GM21447 (cell line): ENCODE data around the gene ASXL1.

ENCODE experiments used
- ATAC-seq: cut with Tn5 transposase; IDR thresholded peaks from one replicate; pipeline ENCODE4 v1.9.1; 2021; ENCODE audit not compliant: unreplicated experiment

Gene ASXL1

DNA sequence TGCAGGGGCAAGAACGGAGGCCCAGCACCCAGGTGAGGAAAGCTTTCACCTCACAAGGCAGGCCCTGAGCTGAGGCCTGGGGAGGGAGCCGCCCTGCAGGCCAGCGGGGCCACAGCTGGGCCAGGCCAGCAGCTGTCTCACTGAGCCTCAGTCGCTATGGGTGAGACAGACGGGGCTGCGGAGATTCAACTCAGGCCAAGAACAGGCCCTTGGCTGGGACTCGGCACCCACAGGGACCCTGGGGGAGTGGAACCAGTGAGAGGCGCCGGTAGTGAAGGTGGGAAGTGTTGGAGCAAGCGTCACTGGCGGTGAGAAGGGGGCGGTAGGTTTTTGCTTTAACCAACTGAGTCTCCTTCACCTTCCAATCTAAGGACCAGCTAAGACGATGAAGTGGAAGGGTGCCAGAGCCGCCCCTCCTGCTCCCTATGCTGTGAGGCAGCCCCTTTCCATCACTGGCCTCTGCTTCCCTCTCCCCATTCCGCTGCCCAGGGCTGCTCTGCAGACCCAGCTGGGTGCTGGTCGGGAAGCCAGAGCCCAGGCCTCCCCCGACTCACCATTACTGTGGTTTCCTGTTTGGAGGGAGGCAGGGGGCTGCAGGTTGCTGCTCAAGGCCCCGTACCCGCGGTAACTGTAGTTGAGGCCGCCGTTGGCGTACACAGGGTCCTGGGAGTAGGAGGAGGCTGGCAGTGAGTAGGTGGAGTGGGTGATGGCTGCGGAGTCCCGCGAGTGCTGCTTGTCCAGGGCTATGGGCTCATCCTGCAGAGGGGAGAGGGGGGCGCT is 93.7 kb downstream of the ASXL1 start:
- no peak for ATAC-seq

GRCh38 chr20:32452776-32453466 is 94.8 kb downstream of the ASXL1 start:
- ATAC-seq = no peak

GRCh38 chr20:32453467-32454163 is 95.5 kb downstream of the ASXL1 start:
- ATAC-seq = no peak

- no peak for ATAC-seq
Observed at GRCh38 chr20:32454164-32455145, 96.3 kb downstream of the ASXL1 start.

DNA sequence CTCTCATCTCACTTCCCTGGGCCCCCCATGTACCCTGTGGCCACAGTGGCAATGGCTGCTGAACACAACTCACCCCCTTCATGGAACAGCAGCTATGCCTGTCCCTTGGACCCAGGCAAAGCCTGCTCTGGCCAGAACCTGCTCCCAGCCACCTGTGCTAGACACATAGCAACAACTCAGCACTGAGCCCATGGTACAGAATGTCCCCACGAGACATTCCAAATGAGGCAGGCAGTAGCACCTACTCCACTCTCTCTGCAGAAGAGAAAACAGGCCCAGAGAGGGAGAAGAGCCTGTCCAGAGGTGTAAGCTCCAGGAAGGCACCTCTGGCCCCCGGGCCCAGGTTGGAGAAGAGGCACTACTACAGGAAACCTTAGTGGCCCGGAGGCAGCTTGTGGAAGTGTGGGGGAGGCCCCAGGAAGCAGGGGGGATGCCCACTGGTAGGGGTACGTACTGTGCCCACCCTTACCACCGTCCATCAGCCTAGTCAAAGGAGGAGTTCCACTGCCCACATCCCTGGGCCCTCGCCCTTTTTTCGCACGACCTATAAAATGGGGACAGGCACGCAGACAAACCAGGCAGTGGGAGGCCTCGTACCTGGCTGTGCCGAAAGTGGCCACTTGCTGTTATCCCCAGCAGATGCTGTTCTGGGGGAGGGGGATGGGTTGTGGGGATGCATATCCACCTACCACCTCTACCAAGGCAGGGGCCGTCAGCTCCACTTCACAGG is 97.2 kb downstream of the ASXL1 start:
- ATAC-seq = no peak

- ATAC-seq = no peak
Observed at GRCh38 chr20:32455901-32456701, 98.0 kb downstream of the ASXL1 start.

DNA sequence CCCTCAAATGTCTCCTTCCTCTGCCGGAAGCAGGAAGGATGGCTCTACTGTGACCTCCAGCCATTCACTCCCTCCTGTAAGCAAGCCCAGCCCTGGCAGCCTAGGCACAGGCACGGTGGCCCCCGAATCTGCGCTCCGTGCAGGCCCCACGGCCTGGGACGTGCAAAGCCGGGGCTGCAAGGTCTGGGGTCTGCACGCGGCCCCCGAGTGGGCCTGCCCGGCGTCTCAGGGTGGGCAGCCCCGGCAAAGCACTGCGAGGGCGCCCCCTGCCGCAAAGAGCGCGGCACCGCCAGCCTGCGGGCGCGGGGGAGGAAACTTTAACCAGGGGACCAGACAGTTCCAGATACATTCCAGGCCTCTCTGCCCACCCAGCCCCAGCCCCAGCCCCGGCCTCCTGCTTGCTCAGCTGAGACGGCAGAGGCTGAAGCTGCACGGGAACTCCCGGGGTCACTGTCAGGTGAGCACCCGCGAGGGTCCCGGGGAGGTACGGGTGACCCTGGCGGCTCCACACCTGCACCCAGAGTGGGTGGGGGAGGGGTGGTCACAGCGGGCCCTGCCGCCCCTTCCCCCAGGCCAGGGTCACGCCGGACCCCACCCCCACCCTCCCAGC is 98.8 kb downstream of the ASXL1 start:
- no peak for ATAC-seq

DNA sequence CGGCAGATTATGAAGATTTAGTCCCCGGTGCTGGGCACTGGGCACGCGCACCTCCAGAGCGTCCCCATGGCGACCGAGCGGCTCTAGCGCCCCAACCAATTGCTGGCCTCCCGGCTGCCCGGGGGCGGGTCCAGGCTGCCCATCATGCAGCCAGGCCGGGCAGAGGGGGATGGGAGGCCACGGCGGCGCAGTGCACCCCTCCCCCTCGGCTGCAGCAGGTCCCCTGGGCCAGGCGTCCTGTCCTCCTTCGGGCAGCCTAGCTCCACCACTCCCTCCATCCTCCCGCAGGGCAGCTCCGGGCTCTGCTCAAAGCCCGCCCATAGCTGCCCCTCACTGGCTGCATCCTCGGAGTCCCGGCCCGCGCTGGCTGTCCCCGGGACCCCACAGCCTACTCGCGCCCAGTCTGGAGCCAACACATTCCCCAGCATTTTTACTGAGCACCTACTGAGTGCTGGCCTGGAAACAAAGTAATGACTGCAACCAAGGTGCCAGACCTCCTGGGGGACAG is 99.4 kb downstream of the ASXL1 start:
- ATAC-seq = no peak

DNA sequence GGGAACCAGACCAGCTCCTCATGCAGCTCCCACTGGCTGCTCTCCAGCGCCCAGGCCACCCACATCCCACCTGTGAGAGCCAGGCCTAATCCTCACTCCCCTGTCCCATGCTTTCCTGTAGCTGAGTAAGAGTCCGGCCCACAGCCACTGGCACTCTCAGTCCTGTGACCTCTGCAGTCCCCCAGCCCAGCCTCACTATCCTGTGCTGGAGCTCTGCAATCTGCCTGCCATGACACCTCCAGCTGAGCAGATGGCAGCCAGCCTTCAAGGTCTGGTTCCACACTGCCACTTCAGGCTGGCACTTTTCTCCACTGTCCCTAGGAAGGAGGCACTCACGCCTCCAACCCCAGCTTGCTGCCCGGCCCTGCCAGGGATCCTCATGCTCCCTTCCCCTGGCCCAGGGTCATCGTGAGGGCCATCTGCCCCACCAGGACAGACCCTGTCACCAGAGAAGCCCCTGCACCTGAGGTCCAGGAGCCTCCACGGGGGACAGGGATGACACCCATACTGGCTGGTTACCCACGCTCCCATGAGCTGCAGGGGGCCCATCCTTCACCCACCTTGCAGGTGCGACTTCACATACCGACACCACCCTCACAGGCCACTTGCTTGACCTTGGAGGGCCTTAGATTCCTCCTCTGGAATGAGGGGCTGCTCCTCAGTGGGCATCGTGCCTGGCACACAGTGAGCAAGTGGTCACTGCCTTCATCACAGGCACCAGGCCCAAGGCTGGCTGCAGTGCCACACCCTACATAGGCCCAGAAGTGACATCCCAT is 100.1 kb downstream of the ASXL1 start:
- no peak for ATAC-seq

- ATAC-seq = no peak
Observed at GRCh38 chr20:32458837-32459220, 100.7 kb downstream of the ASXL1 start.

DNA sequence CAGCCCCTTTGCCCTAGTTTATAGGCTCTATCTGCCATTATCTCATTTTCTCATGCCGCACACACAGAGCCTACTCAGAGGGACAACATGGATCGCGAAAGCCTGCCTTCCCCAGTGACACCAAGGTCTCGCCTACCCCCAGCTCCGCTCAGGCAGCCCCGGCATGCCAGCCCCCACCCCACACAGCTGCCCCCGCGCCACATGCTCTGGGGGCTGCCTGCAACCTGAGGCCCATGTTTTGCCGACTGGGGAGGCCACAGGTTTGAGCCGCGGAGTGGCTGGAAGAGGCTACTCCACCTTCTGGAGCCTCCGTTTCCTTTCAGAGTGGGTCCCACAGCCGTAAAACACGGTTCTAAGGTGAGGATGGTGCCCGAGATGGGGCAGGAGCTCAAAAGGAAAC is 102.1 kb downstream of the ASXL1 start:
- ATAC-seq = no peak

GRCh38 chr20:32460683-32461320 is 102.7 kb downstream of the ASXL1 start:
- no peak for ATAC-seq

DNA sequence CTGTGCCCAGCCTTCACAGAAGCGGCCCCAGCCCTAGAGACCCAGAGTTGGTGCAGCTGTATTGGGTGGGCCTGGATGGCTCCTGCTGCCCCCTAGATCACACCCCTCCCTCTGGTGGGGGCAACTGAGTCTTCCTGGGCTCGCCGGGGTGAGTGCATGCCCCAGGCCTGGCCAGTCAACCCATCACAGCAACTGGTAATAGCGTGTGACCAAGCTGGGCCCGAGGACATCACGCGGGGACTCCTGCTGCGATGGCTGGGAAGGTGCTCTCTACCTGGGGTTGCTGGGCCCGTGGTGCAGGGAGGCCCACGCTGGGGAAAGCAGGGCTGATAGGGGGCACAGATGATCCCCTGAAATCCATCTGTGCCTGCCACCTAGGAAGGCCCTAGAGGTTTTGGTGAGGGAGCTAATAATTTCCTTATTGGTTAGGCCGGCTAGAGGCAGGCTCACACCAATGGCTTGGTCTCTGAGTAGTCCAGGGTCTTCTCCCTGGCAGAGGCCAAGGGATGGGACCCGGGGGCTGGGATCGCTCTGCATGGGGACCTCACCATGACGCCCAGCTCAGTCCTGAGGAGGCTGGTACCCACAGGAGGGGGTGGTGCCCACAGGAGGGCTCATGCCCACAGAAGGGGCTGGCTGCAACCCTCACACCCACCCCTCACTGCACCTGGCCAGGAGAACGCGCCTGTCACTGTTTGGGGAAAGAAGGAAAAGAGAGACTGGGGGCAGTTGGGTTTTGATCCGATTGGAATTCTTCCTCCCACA is 103.9 kb downstream of the ASXL1 start:
- ATAC-seq = no peak

GRCh38 chr20:32462900-32463641 is 104.9 kb downstream of the ASXL1 start:
- no peak for ATAC-seq

GRCh38 chr20:32463642-32464400 is 105.7 kb downstream of the ASXL1 start:
- ATAC-seq = no peak
